T-helper 2 cell (primary cell): ENCODE measurements around the gene MYO9B.
A peak's percentile ranks its signal among the peaks of the same experiment; 100 is the strongest.

Source experiments
- DNase-seq, 5 experiments: peaks; one replicate each; pipeline versions ENCODE4 v3.0.0 to v3.0.0-alpha.2; 2012 to 2022
- total RNA-seq, 2 donors: gene quantifications; one replicate each; lab custom pipeline; 2026; lab: John Stamatoyannopoulos, UW

Gene MYO9B
- total RNA-seq: 229 to 292 reads per million in 2 donors

- peak; percentile 99 to 100 (median 100) for DNase-seq
Measured at GRCh38 chr19:17075035-17075863, at the start of gene MYO9B, which contains the start of gene HAUS8. Gene MYO9B (plus strand): TSS chr19:17075777. CDS start chr19:17101718, 25,941 bp downstream. Gene HAUS8 (minus strand): TSS chr19:17075452. CDS start chr19:17075422, 30 bp downstream.

- no peak for DNase-seq
Measured at GRCh38 chr19:17025991-17026658, 49.5 kb upstream of the MYO9B start.

DNA sequence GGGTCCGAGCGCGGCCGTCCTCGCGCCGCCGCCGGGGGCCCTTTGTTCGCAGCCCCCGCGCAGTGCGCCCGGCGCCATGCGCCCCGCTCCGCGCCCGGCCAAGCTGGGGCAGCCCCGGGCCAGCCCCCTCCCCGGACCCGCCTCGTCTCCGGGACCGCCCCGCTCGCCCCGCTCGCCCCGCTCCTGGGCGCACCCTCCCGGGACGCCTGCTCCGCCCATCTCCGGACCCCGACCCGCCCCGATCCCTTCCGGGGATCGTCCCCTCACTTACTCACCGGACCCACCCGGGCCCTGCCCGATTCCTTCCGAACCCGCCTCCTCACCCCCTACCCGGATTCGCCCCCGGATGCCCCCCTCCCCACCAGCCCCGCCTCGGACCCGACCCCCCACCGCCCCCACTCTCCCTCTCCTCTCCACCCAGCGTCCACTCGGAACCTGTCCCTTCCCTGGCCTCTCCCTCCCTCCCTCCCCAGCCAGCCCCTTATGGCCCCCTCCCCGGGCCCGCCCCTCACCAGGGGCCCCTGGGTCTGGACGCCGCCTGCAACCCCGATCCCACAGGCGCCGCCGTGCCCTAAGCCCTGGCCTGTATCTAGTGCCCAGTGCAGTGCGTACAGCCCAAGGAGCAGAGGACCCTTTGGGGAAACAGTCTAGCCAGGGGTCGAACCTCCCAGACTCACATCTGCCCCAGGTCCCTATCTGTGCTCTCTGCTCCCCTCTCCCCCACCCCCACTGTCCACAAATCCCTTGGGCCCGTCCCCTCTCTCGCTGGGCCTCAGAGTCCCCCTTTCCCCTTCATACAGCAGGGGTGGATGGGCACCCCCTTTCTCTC, 48.7 kb upstream of the MYO9B start, which contains the start of gene CPAMD8:
Gene CPAMD8, minus strand, starts transcription at position 105 of the 829 bp plus-strand sequence. CDS start 168 bp downstream, outside the sequence.
- no peak for DNase-seq

DNA sequence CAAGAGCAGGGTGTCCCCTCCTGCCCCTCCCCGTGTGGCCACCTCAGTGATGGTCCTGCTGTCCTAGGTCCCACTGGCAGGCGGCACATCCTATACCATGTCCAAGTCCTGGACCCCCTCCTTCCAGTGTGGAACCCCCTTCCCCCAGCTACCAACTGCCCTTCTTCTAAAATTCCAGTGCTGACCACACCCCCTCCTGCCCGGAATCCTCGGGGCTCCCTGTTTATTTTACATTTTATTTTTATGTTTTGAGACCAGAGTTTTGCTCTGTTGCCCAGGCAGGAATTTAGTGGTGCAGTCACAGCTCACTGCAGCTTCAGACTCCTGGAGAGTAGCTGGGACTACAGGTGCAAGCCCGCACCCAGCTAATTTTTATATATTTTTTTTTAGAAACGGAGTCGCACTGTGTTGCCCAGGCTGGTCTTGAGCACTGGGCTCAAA, 48.0 kb upstream of the MYO9B start:
- DNase-seq: no peak

- no peak for DNase-seq
Measured at GRCh38 chr19:17031741-17032140, 43.8 kb upstream of the MYO9B start.

GRCh38 chr19:17035842-17036424, 39.6 kb upstream of the MYO9B start:
- no peak for DNase-seq

- no peak for DNase-seq
Measured at GRCh38 chr19:17036640-17037039, 38.9 kb upstream of the MYO9B start.

DNA sequence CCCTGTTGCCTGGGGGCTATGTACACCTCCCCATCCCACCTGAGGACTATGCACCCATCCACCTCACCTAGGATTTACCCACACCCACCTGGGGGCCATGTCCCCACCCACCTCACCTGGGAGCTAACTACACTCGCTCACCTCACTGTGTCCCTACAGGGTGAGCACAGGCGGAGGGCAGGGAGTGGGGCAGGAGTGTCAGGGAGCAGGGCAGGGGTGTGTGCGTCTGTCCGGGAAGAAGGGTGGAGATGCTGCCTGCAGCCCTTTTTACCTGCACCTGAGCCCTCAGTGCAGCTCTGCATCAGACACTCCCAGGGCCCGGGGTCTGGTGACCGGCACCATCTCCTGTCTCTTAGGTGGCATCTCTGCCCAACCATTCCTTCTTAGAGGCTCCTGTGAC, 38.4 kb upstream of the MYO9B start:
- no peak for DNase-seq

GRCh38 chr19:17037966-17038500, 37.5 kb upstream of the MYO9B start:
- no peak for DNase-seq

GRCh38 chr19:17041976-17042375, 33.6 kb upstream of the MYO9B start:
- DNase-seq: no peak

DNA sequence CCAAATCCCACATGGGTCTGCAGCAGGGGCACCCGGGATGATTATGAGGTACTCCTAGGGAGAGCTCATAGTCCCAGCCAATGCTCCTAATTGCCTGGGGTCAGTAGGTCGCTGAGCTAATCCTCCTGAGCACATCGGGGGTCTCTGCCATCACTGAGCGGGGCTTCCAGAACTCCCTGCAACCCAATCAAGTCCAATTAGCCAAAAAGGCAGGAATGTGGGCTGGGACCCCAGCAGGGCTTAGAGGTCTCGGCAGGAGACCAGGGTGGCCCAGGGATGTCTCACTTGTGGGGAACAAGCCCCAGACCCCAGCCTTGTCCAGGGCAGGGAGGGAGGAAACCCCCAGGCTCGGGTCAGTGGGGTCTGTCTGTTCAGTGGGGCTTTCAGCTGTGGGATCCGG, 31.8 kb upstream of the MYO9B start:
- DNase-seq: no peak

DNA sequence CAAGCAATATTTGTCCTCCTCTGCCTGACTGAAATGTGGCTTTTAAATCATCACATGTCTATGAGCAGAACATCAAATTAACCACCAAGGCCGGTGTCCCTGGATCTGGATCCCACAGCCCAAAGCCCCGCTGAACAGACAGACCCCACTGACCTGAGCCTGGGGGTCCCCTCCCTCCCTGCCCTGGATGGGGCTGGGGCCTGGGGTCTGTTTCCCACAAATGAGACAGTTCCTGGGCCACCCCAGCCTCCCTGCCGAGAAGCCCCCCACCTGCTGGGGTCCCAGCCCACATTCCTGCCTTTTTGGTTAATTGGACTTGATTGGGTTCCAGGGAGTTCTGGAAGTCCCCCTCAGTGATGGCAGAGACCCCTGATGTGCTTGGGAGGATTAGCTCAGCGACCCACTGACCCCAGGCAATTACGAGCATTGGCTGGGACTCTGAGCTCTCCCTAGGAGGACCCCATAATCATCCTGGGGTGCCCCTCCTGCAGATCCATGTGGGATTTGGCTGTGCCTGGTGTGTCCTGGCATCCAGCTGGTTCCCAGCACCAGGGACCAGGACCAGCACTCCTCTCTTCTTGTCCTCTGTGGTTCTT, 29.6 kb upstream of the MYO9B start:
- no peak for DNase-seq

DNA sequence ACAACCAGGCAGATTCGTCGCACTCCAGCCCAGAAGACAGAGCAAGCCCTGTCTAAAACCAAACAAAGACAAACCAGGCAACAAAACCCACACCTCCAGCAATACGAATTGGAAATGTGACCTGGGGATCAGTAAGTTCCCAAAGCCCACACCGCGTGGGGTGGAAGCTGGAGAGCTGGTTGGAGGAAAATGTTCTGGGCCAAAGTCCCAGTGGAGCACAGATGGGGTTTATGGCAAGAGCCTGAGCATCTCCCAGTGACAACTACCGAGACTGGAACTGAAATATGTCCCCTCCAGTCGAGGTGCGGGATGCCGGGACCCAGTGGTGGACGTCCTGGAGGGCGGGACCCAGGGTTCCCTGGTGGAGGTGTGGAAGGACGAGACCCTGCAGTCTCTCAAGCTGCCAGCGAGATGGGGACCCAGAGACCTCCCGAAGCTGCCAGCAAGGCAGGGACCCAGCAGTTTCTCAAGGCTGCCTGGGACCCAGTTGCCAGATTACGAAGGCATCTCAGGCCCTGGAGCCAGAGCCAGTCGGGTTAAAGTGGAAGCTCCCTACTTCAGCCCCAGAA, 26.6 kb upstream of the MYO9B start:
- no peak for DNase-seq

DNA sequence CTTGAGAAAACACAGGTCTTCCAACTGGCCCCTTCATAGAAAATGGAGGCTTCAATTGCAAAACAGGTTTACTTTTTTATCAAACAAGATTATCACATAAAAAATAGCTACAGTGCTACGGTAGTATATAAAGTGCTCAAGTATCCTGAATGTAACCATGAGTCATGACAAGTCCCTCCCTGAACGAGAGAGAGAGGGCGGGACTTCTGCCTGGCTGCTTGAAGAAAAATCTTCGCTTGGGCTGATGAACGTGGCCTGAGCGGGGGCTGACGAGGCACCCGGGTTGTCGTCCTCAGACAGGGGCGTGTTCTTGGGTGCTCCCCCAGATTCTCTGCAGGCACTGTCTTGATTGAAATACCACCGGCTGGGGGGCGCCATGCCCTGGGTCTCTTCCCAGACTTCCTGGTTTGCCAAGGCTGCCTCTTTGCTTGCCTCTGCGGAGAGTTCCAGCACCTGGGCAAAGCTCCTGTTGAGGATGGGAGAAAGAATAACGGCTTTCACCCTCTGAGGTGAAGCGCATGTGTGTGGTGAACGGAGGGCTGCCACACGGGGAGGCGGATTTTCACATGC, 25.8 kb upstream of the MYO9B start:
- DNase-seq: no peak

DNA sequence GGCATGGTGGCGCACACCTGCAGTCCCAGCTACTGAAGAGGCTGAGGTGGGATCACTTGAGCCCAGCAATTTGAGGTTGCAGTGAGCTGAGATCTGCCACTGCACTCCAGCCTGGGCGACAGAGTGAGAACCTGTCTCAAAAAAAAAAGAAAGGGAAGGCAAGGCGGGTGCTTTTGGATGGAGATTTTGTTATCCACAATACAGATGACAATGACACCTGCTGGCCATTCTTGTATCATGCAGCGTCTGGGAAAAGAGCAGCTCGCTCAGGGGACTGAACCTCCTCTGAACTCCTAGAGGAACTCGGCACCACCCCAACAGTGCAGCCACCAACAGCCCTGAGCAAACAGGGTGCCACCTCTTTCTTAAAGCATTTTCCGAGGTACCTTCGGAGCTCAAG, 23.1 kb upstream of the MYO9B start:
- DNase-seq: peak in 2 of 5 experiments; percentile 19 to 35

- no peak for DNase-seq
Measured at GRCh38 chr19:17054746-17055145, 20.8 kb upstream of the MYO9B start.

- DNase-seq: no peak
Measured at GRCh38 chr19:17055636-17056035, 19.9 kb upstream of the MYO9B start.

DNA sequence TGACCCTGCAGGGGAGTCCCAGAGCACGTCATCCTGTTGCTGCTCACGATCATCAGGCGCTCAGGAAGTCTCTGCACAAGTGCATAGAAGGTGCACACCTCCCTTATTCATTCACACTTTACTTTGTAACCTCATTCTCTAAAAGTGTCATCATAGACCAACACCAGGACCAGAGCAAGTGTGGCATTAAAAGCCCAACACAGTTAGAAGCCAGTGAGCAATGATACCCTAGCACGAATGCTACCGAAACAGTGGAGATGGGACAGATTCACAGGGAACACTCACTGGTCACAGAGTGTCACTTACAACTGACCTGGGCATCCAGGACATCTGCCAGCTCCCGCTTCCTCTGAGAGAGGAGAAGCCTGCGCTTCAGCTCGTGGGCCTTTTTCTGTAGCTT, 17.3 kb upstream of the MYO9B start:
- DNase-seq: no peak

- DNase-seq: no peak
Measured at GRCh38 chr19:17060802-17061201, 14.8 kb upstream of the MYO9B start.

- DNase-seq: no peak
Measured at GRCh38 chr19:17061205-17061604, 14.4 kb upstream of the MYO9B start.

- no peak for DNase-seq
Measured at GRCh38 chr19:17061691-17062090, 13.9 kb upstream of the MYO9B start.
